IPS DF 19.7 (cell line): ENCODE results near the gene YPEL1.

ENCODE experiments used
- DNase-seq: peaks from one replicate; pipeline ENCODE4 v3.0.0-alpha.2; 2013; ENCODE audit warnings: low read depth, low spot score

YPEL1 gene, protein sequence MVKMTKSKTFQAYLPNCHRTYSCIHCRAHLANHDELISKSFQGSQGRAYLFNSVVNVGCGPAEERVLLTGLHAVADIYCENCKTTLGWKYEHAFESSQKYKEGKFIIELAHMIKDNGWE

GRCh38 chr22:21735200-21736083 is at the start of gene YPEL1:
YPEL1 (minus strand) TSS chr22:21735794; CDS start chr22:21710744, 25,050 bp downstream.
- peak; percentile 78 for DNase-seq

- no peak for DNase-seq
These were observed 44.7 kb upstream of the YPEL1 start for GRCh38 chr22:21780259-21780658.

GRCh38 chr22:21779444-21779843 is 43.9 kb upstream of the YPEL1 start:
- no peak for DNase-seq

DNA sequence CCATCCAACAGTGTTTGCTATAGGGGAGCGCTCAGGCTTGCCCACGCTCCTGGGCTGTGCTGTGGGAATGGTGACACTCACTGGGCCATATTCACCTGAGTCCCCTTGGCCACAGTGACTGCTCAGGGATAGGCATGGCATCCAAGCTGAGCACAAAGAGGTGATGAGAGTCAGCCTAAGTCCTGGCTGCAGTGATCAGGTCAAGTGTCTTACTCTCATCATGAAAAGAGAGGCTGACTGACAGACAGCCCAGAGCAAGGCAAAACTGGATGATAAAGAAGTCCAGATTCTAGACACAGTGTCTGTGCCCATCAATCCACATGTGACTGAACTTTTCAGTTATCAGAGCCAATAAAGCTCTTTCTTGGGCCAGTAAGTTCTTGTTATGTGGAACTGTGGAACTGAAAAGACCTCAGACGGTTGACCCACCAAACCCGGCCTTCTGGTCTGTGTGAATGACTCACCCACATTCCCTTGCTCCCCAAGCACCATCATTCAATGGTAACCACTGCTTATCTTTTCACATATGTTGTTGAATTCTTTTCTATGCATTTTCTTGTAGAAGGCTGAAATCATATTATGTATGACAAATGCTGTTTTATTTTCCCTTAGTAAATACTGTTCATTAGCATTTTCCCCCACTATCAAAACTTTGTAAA is 43.2 kb upstream of the YPEL1 start:
- DNase-seq: no peak

GRCh38 chr22:21771631-21771976 is 36.0 kb upstream of the YPEL1 start:
- DNase-seq: no peak

DNA sequence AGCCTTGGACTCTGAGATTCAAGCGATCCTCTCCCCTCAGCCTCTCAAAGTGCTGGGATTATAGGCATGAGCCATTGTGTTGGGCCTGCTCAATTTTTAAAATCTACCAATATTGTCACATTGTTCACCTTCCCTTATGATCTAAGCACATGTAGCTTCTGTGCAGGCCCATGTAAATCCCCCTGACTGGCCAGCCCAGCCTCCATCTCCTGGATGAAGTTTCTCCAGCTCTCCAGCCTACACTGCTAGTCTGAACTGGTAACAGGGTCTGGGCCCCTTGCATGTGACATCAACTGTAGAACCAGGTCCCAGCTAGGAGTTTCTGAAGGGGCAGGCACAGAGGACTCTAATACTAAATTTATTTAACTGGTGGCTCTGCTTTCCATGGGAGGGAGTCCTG is 32.8 kb upstream of the YPEL1 start:
- no peak for DNase-seq

DNA sequence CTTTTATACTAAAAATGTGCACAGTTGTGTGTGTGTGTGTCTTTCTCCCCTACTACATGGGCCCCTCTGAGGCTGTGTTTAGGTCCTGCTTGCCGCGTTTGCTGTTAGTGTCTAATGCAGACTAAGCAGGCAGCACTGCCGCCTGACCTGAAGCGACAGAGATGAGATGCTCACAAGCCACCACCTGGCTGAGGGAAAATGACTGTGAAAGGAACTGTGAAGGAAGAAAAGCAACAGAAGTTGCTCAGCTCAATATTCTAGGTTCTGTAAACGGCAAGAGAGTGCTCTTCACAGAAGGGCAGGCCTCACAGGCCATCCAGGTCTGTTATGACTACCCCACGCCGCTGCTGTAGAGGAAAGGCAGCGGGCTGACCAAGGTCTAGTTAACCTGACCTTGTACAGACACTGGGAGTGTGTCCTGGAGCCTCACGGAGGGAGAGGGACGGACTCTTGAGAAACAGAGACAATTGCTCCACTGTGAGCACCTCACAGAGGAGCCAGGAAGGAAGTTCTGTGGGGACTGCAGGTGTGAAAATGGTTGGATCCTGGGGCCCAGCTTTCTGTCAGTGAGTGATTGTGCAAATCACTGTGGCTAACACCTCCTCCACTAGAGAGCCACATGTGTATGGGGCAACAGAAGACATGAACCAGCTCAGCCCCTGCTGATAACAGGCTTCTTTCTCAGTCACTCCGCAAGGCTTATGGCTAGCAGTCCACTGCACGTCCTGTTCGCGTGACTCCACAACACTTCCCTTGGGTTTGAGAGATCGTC is 31.3 kb upstream of the YPEL1 start:
- no peak for DNase-seq

DNA sequence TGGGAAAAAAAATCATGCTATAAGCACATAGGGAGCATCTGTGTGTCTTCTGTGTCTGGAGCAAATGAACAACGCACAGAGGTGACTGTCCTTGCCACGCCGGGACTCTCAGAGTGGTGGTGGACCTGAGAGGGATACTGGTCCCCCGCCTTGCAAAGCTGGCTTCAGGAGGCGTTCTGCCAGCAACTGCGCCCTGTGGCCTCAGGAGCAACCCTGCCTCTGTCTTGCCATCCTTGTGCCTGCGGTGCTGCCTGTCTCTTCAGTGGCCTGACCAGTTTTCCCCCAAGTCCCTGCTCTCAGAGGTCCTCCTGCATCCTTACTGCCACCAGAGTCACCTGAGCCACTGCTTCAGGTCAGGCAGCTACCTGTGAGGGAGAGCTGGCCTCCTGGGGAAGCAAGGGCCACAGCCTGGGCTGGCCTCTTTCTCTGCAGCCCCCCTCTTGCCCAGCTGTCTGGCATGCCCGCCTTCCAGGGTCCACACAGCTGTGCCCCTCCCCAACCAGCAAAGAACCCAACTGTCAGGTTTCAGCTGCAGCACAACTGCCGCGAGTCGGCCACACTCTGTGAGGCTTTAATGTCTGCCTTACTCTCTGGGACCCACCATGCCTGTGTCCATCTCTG is 30.4 kb upstream of the YPEL1 start:
- DNase-seq: no peak

DNA sequence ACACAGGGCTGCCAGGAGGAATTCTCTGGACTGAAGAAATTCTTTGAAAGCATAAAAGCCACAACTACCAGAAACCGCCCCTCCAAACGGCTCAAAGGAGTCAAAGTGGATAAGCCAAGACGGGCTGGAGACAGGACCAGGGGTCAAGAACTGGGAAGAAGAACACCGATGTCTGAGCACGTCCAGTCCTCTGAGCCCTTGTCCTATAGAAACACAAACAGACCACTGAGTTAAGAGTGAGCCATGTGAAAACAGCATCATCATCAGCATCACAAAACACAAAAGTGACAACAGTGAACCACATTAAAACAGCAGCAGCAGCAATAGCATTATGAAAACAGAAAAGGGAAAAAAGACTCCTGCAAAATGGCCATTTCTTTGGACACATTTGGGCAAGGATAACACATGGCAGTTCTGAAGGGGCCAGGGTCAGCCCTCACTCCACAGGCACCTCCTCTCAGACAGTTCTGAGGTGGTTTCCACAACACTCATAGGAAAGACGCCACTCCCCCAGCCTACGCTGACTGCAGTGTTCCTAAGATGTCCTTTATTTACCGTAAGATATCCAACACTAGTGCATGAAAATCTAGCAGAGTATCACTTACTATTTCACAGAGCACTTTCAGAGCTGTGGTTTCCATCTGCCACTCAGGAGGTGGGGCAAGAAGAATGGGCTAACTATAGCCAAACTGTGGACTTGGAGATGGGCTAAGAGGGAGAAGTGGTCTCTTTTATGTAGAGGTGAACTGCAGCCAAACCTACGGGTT is 28.6 kb upstream of the YPEL1 start:
- DNase-seq: no peak

GRCh38 chr22:21762712-21763581 is 27.4 kb upstream of the YPEL1 start:
- no peak for DNase-seq

GRCh38 chr22:21761994-21762680 is 26.5 kb upstream of the YPEL1 start:
- DNase-seq: no peak

DNA sequence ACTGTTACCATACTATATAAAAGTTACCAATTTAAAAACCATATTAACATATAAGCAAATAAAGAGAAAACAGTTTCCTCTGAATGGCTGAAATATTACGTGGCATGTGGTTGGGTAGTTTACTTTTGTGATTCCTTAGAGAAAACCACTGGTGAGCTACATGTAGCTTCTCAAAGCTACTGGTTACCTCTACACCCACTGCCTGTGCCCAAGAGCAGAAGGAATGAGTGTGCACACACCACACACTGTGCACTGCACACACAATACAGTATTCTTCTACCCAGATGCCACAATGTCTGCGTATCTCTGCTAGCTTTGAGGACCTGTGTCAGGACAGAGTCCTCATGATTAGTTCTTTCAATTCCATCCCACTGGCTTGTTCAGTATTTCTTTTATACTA is 25.5 kb upstream of the YPEL1 start:
- DNase-seq: no peak

DNA sequence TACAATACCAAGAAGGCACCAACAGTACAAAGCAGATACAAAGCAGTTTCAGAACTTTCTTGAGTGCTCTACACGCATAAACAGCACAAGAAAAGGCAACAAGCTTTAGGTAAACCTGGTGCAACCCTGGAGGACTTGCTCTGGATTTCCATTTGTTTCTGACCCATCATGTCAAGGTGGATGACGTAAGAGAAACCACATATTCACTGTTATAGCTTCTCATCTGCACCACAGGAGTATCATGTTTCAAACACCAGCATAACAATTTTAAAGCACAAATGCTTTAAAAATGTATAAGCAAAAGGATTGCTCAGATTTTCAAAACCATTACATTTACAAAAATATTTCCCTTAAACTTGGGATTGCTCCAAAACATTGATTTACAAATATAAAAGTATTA is 25.0 kb upstream of the YPEL1 start:
- no peak for DNase-seq

DNA sequence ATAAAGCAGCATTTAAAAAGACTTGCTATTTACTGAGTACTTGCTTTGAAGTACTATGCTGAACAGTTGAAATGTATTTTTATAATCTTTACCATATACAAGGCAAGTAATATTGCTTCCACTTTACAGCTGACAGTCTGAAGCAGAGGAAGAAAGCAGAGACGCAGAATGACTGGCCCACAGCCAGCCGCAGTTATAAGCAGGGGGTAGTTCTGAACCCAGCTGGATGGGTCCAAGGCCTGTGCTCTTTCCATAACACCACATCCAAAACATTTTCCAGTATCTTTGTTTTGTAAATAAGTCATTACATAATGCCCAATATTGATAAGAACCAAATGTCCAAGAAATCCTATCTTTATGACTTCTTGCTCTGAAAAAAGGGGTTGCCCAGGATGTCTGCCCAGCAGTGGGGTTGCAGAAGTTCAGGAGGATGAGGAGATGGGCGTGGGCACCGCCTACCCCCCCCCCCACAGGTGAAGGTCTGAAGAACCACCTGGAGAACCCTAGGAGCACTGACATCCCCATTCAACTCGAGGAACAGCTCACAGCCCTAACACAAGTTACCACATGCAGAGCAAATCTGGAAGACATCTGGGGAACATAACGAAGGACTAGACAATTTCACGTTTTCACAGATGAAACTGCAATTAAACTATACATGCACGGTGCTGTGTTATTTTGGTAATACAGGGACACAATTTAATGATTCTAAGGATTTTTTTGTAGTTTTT is 24.2 kb upstream of the YPEL1 start:
- no peak for DNase-seq

- DNase-seq: no peak
These were observed 23.5 kb upstream of the YPEL1 start for GRCh38 chr22:21759093-21759492.

- DNase-seq: no peak
These were observed 22.7 kb upstream of the YPEL1 start for GRCh38 chr22:21758091-21758864.

GRCh38 chr22:21755851-21756284 is 20.3 kb upstream of the YPEL1 start:
- no peak for DNase-seq

- no peak for DNase-seq
These were observed 18.9 kb upstream of the YPEL1 start for GRCh38 chr22:21754523-21754922.
